ENCODE results near the gene MIER3. TPM values are rescaled to one million over a fixed set of nuclear protein-coding genes. Genes with fewer than 3 reads are reported as not detected.

The MIER3 gene
- total and polyA plus RNA-seq, 2 donors from 2014 or later, result 4.7 to 25.1 TPM

DNA sequence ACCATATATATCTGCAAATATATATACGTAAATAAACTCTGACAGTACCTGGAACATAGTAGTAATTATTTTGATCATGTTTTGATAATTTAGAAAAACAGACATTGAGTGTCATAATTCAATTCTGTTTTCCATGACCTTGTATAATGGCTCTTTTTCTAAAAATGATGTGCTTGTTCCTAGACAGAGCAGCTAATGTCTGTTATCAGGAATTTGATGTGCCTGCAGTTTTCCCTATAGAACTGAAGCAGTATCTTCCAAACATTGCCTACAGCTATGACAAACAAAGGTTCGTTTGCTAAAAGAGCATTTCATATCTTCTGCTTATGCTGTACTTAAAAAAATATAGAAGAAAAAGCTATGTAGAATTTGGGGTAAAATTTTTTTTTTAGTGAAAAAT is 37.2 kb downstream of the MIER3 start:
- Histone ChIP-seq H3K4me3 (ENCODE audit: low read length in 3 of 3) (no peak overlapping the region), H3K27me3 (ENCODE audit: control insufficient read depth, insufficient read depth, low read length) (no peaks in the 10 kb centered on the region), H3K4me1 (ENCODE audit: control insufficient read depth in 2 of 3, insufficient read depth in 2 of 3, low read depth in 1 of 3, low read length in 3 of 3) (peaks cover 0 to 5% (median 0%) of the 10 kb centered on the region in 3 donors), H3K9me3 (ENCODE audit: control insufficient read depth in 2 of 3, insufficient read depth in 1 of 3, low read length in 3 of 3) (no peaks in the 10 kb centered on the region), H3K27ac (ENCODE audit: low read depth in 2 of 2, low read length in 2 of 2) (no peak overlapping the region), H3K36me3 (ENCODE audit: control insufficient read depth in 2 of 3, insufficient read depth in 3 of 3, low read length in 3 of 3) (peaks cover 0 to 2% (median 0%) of the 10 kb centered on the region in 3 donors), H3K9ac (ENCODE audit: low read length in 3 of 3) (no peak overlapping the region)
- intact Hi-C loops (cut with DNase I), result no loop called here
- TF ChIP-seq CTCF (IDR thresholded peaks at IDR 0.05; ENCODE audit: borderline replicate concordance, extremely low read depth, insufficient read depth), result no peak
- FAIRE-seq (no peak), DNase-seq (no peak)

DNA sequence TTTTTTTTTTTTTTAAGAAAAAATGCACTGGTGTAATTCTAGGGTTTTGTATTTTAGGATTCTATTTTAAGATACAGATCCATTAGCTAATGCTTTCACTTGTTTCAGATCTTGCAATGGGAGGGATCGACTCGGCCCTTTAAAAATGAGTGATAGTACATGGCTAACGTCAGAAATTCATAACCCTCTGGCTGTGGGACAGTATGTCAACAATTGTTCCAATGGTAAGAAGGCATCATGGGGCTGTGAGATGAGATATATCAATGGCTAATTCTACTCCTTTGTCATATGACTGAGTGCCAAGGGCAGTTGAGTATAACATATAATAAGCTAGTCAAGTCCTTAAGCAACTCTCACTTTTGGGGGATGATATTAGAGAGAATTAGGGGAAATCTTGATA is 38.2 kb downstream of the MIER3 start:
- Histone ChIP-seq H3K27ac (ENCODE audit: low read depth in 2 of 2, low read length in 2 of 2) (no peak overlapping the region), H3K36me3 (ENCODE audit: control insufficient read depth in 2 of 3, insufficient read depth in 3 of 3, low read length in 3 of 3) (peaks cover 0 to 2% (median 0%) of the 10 kb centered on the region in 3 donors), H3K9ac (ENCODE audit: low read length in 3 of 3) (no peak overlapping the region), H3K4me1 (ENCODE audit: control insufficient read depth in 2 of 3, insufficient read depth in 2 of 3, low read depth in 1 of 3, low read length in 3 of 3) (peaks cover 0 to 5% (median 0%) of the 10 kb centered on the region in 3 donors), H3K27me3 (ENCODE audit: control insufficient read depth, insufficient read depth, low read length) (no peaks in the 10 kb centered on the region), H3K9me3 (ENCODE audit: control insufficient read depth in 2 of 3, insufficient read depth in 1 of 3, low read length in 3 of 3) (no peaks in the 10 kb centered on the region), H3K4me3 (ENCODE audit: low read length in 3 of 3) (no peak overlapping the region)
- no peak for TF ChIP-seq CTCF (IDR thresholded peaks at IDR 0.05; ENCODE audit: borderline replicate concordance, extremely low read depth, insufficient read depth)
- no peak for DNase-seq
- FAIRE-seq, result no peak
- intact Hi-C loops (cut with DNase I), result no loop called here

GRCh38 chr5:56910210-56910965 is 41.5 kb downstream of the MIER3 start:
- intact Hi-C loops (cut with DNase I), result no loop called here
- no peak for FAIRE-seq
- peaks cover 0 to 5% (median 0%) of the 10 kb centered on the region in 3 donors for H3K4me1 ChIP-seq (ENCODE audit: control insufficient read depth in 2 of 3, insufficient read depth in 2 of 3, low read depth in 1 of 3, low read length in 3 of 3)
- no peaks in the 10 kb centered on the region for H3K27me3 ChIP-seq (ENCODE audit: control insufficient read depth, insufficient read depth, low read length)
- peak overlapping the region; percentile 80 to 94 (median 93) for H3K4me3 ChIP-seq (ENCODE audit: low read length in 3 of 3)
- H3K9ac ChIP-seq (ENCODE audit: low read length in 3 of 3), result peak overlapping the region; percentile 57 to 90 (median 77)
- TF ChIP-seq CTCF (IDR thresholded peaks at IDR 0.05; ENCODE audit: borderline replicate concordance, extremely low read depth, insufficient read depth), result no peak
- H3K27ac ChIP-seq (ENCODE audit: low read depth in 2 of 2, low read length in 2 of 2), result peak overlapping the region; percentile 59 to 95
- no peaks in the 10 kb centered on the region for H3K9me3 ChIP-seq (ENCODE audit: control insufficient read depth in 2 of 3, insufficient read depth in 1 of 3, low read length in 3 of 3)
- no peaks in the 10 kb centered on the region for H3K36me3 ChIP-seq (ENCODE audit: control insufficient read depth in 2 of 3, insufficient read depth in 3 of 3, low read length in 3 of 3)
- DNase-seq, result peak in 2 of 5 donors; percentile 57 to 82
